Measurements from ENCODE around the gene RRP1. TPM values are rescaled to one million over a fixed set of nuclear protein-coding genes. Genes with fewer than 3 reads are reported as not detected.

RRP1 gene
- total RNA-seq, 1 donor from 2014 or later = 43.6 TPM

DNA sequence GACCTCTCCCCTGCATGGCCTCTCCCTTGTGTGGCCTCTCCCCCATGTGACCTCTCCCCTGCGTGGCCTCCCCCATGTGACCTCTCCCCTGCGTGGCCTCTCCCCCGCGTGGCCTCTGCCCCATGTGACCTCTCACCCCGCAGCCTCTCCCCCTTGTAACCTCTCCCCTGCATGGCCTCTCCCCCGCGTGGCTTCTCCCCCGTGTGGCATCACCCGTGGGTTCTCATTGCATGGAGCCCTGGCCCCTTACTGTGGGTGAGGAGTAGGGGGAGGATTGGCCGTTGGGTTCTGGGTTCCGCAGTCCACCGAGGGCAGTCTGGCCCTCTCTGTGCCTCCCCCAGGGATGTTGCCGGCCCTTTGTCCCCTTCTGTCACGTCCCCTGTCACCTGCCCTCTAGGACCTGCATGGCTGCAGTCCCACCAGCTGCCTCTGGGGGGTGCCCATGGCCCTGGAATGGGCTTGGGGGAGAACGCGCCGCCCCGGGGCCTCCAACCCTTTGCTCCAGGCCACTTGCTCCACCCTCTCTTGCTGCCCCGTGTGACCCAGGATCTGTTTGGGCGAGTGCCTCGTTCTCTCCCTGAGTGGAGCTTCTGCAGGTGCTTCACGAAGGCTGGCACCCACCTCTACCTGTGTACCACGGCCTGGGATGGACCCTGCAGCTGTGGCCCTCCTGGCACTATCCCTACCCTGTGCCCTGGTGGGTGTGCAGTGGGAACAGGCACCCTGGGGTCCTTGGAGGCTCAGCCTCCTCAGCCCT is 21.3 kb downstream of the RRP1 start:
- peak; percentile 93 for DNase-seq (ENCODE audit: extremely low spot score, unreplicated experiment)
- Mint-ChIP-seq H3K9me3 (no peaks in the 10 kb centered on the region), H3K27ac (no peak overlapping the region), H3K36me3 (no peaks in the 10 kb centered on the region), H3K27me3 (no peaks in the 10 kb centered on the region), H3K4me3 (no peak overlapping the region), H3K4me1 (ENCODE audit: unreplicated experiment) (peaks cover 8% of the 10 kb centered on the region)
- peak; percentile 91 for TF ChIP-seq CTCF (conservative IDR thresholded peaks at IDR 0.05)

GRCh38 chr21:43811262-43812105 is 22.1 kb downstream of the RRP1 start:
- H3K36me3 Mint-ChIP-seq = no peaks in the 10 kb centered on the region
- H3K27me3 Mint-ChIP-seq = no peaks in the 10 kb centered on the region
- H3K4me3 Mint-ChIP-seq = no peak overlapping the region
- peaks cover 8% of the 10 kb centered on the region for H3K4me1 Mint-ChIP-seq (ENCODE audit: unreplicated experiment)
- TF ChIP-seq CTCF (conservative IDR thresholded peaks at IDR 0.05) = no peak
- H3K9me3 Mint-ChIP-seq = no peaks in the 10 kb centered on the region
- DNase-seq (ENCODE audit: extremely low spot score, unreplicated experiment) = no peak
- no peak overlapping the region for H3K27ac Mint-ChIP-seq

- no peak for DNase-seq (ENCODE audit: extremely low spot score, unreplicated experiment)
- Mint-ChIP-seq H3K9me3 (no peaks in the 10 kb centered on the region), H3K4me3 (peak overlapping the region; percentile 34), H3K27ac (peak overlapping the region; percentile 75), H3K4me1 (ENCODE audit: unreplicated experiment) (peaks cover 8% of the 10 kb centered on the region), H3K36me3 (no peaks in the 10 kb centered on the region), H3K27me3 (no peaks in the 10 kb centered on the region)
- no peak for TF ChIP-seq CTCF (conservative IDR thresholded peaks at IDR 0.05)
These were observed 22.9 kb downstream of the RRP1 start for GRCh38 chr21:43812139-43812821.

DNA sequence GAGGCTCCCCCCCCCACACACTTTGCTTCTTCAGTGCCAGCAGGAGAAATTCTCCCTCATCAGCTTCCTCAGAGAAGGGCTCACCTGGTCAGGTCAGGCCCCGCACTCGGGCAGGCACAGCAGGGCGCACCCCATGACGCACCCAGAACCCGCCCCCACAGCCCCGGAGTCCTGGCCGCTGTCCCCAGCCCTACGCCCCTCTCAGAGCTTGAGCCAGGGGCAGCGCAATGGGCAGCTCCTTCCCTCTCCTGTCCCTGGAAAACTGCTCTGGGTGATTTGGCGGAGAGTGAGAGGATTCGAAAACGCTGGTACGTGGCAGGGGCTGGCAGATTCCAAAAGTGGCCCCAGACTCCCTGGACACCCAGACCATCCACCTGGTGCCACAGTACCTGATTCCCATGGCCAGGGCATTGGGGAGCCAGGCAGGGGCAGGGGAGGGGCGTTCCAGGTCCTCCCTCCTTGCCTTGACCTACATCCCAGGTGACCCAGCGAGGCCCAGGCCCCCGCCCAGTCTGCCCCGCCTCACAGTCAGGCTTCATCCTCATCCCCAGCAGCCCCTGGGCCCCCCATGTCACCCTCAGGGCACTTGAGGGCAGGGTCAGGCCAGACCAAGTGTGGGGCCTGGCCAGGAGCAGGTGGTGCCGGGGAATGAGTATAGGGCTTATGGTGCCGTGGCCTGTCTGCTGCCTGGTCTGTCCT is 23.7 kb downstream of the RRP1 start:
- DNase-seq (ENCODE audit: extremely low spot score, unreplicated experiment) = no peak
- no peak for TF ChIP-seq CTCF (conservative IDR thresholded peaks at IDR 0.05)
- Mint-ChIP-seq H3K4me1 (ENCODE audit: unreplicated experiment) (peaks cover 8% of the 10 kb centered on the region), H3K9me3 (no peaks in the 10 kb centered on the region), H3K27ac (no peak overlapping the region), H3K27me3 (no peaks in the 10 kb centered on the region), H3K36me3 (no peaks in the 10 kb centered on the region), H3K4me3 (no peak overlapping the region)

DNA sequence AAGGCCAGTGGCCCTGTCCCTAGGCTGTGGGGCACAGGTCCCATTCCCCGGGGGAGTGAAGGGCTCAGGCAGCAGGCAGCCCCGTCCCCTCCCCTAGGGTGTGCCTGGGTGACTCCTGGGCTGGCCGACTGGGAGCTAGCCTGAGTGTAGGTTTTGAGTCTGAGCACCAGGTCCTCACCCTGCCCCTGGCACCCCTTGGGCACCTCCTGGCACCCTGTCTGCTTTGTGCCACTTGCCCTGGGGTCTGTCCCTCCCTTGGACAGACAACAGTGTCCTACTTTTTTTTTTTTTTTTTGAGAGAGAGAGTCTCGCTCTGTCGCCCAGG is 24.2 kb downstream of the RRP1 start:
- H3K4me3 Mint-ChIP-seq = no peak overlapping the region
- no peak for TF ChIP-seq CTCF (conservative IDR thresholded peaks at IDR 0.05)
- peaks cover 8% of the 10 kb centered on the region for H3K4me1 Mint-ChIP-seq (ENCODE audit: unreplicated experiment)
- H3K27me3 Mint-ChIP-seq = no peaks in the 10 kb centered on the region
- H3K36me3 Mint-ChIP-seq = no peaks in the 10 kb centered on the region
- no peak overlapping the region for H3K27ac Mint-ChIP-seq
- DNase-seq (ENCODE audit: extremely low spot score, unreplicated experiment) = no peak
- no peaks in the 10 kb centered on the region for H3K9me3 Mint-ChIP-seq

Measured in type B pancreatic cell (in vitro differentiated cells).